Activated CD4-positive, alpha-beta T cell treated with anti-CD3 and anti-CD28 coated beads, Interleukin-2, amount 50 U/mL, for 16 hours (primary cell): ENCODE data around the gene CTDSP2.
"Not testable (repeated sequence)": the region's sequence is repeated elsewhere in the genome, so short reads cannot be mapped to it uniquely, and the experiment has no call there.

Source experiments
- DNase-seq: peaks from one replicate; pipeline ENCODE4 v3.0.0-alpha.2; 2020

Gene CTDSP2

GRCh38 chr12:57881035-57881434 is 34.5 kb upstream of the CTDSP2 start:
- not testable (repeated sequence) for DNase-seq

- DNase-seq, result no peak
Measured at GRCh38 chr12:57877876-57878275, 31.3 kb upstream of the CTDSP2 start.

DNA sequence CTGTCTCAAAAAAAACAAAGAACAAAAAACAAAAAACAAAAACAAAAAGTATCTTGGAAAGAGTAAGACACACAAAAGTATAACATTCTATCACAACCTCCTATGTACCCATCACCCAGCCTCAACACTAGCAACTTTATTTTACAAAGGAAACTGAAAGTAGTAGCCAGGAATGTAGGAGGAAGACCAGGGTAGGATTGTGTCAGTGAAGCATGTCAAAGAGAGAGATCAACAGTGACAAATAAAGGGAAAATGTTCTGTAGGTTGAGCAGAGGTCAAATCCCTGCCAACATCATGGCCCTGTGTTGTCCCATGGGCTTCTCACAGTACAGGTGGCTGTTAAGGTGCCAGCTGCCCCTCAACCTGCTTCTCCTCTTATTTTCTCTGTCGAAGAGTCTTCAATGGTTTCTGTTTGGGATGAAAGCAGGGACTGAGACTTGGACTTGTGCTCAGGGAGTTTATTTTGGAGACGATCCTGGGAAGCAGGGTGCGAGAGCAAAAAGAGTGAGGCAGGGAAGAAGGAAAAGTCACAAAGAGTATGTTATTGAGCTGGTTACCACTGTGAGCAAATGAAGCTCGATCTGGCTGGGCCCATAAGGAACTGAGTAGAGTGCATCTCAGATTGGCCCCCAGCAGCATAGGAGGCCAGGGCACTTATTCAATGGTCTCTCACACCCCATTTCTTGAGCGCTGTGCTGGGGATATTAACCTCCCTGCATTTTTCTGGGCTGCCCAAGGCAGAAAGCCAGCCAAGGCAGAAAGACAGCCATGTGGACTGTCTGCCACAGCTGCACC is 29.4 kb upstream of the CTDSP2 start:
- no peak for DNase-seq

DNA sequence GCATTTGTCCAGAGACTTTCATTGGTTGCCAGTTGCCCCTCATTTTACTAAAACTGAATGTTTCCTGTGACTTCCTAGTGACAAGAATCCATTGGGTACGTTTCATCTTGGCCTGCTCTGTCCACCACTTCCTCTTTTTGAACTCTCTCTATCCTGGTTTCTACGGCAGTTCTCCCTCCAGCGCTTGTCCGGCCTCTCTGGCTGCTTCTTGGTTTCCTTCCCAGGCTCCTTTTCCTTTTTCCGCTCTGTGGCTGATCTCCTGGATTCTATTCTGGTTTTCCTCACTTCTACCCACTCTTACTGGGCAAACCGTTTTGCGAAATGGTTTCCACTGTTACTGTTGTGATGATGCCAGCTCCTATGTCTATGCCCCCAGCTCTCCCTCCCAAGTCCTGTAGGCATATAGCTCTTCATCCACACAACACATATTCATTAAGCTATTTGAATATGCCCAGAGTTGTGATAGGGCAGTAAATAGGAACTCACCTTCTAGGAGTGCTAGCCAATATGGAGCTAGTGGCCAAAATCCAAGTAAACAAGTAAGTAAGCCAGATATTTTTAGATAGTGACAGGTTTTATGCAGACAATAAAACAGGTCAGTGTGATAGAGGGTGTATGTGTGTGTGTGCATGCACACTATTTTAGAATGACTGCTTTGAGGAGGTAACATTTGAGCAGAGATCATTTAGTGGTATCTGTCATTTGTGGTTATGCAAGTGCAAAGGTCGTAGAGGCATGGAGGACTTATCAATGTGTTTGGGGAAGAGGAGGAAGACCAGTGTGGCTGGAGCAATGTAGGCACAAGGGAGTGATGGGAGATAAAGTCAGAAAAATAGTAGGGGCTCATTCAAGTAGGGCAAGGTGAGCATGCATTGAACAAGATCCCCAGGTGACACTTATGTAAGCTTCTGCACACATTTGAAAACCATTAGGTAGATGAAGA is 27.9 kb upstream of the CTDSP2 start:
- DNase-seq, result no peak

DNA sequence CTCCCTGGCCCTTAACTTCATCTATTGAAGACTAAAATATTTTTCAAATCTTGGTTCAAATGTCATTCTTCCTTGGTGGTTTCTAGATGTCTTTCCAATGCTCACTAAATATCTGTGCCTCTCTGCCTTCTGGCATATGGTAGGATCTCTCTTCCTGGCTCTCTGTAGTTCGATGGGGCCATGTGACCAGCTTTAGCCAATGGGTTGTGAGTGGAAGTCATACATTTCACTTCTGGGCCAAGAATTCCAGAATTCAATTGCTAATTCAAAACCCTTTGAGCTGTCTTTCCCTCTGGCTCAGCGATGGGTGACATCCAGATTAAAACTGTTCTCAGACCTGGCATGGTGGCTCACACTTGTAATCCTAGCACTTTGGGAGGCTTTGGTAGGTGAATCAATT is 25.8 kb upstream of the CTDSP2 start:
- no peak for DNase-seq

- no peak for DNase-seq
Measured at GRCh38 chr12:57869927-57870318, 23.4 kb upstream of the CTDSP2 start.

DNA sequence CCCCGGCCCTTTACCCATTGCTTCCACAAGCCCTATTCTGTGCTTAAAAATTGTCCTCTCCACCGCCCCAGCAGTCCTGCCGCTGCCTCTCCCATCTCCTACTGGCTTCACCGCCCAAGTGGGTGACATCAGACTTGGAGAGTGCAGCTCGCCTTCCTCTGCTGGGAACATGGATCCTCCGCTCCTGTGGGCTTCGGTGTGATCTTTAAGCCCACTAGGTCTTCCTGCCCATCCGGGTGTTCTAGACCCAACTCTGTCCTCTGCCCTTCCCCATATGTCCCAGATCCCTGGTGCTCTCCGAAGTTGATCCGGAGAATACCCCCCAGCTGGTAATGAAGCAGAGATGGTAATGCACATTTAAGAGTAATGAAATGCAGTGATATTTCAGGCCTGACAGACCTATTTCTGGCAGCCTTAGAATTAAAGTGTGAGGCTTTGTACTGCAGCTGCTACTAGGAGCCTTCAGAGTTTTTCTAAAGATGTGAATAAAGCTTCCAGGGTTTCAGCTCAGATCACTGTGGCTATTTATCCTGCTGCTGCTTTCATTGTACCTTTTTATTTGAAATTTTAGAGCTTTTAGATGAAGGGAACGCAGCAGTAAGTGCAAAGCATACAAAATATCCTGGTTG is 22.9 kb upstream of the CTDSP2 start:
- DNase-seq, result no peak

GRCh38 chr12:57868851-57869268 is 22.3 kb upstream of the CTDSP2 start:
- no peak for DNase-seq

- no peak for DNase-seq
Measured at GRCh38 chr12:57868221-57868620, 21.7 kb upstream of the CTDSP2 start.

DNA sequence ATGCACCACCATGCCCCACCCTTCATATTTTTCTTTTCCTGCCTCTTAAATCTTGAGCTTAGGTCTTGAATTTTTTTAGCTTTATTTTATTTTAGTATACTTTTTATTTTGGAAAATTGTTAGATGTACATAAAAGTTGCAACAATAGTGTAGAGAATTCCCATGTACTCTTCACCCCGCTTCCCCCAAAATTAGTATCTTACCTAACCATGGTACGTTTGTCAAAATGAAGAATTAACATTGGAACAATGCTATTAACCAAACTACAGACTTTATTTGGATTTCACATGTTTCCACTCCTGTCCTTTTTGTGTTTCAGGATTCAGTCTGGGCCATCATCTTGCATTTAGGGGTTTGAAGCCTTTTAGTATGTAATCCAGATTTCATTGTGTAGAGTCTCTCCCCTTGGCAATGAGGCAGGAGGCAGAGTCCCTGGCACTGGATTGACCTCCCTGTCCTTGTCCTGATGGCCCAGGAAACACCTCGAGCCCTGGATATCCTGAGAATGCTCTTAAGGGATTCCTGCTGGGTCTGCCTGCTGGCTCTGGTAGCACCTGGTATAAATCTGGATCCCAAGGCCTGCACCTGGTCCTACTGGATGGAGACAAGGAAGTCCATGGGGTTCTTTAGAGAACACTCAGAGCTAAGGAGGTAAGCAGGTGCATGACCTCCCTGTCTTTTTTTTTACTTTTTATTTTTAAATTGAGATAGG is 19.9 kb upstream of the CTDSP2 start:
- DNase-seq, result no peak

DNA sequence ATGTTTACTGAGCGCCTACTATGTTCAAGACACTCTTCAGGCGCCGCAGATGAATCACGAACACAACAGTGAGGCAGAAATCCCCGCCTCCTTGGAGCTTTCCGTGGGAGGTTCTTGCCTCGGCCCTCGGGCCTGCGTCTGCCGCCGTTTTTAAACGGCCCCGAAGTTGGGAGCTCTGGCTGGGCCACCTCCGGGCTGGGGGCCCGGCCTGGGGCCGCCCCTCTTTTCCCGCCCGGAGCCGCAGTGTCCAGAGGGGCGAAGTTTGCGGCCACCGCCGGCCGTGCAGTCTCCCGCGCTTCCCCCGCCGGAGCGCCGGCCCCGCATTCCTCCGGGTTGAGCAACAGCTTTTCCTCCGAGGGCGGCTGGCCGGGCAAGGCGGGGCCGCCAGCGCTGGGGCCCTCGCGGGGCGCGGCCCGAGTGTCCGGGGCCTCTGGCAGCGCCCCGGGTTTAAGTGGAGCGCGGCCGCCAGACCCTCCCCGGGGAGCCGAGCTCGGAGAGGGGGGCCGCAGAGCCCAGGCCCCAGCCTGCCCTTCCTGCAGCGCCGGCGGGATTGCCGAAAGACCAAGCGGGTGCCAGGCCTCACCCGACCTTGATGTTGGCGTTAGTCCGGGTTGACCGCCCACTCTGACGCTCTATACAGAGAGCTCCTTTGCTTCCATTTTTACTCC is 18.7 kb upstream of the CTDSP2 start:
- peak; percentile 64 for DNase-seq

DNA sequence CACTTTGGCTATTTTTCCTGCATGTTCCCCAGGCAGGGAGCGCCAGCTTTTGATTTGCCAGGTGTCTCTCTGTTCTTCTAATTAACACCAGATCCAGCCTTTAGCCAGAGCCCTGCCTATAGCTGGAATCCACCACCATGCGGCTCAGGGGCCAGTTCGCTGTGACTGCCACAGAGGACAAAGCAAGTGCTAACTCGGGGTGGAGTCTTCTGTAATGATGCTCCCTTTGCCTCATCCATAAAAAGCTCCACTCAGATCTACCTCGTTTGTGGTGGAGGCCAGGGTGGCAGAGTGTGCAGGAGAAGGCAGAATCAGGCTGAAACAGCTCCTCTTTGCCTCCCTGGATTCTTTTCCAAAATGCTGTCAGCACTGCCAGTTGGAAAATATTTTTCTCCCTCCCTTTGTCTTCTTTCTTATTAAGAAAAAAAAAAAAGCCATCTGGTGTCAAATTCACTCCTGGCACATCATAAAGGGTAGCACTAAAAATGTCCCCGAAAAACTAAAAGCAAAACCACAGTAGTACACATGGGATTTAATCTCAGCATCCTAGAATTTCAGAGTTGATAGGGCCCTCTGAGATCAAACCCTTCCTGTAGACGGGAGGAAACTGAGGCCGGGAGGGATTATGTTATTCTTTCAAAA is 18.0 kb upstream of the CTDSP2 start:
- DNase-seq, result no peak

GRCh38 chr12:57863676-57864075 is 17.1 kb upstream of the CTDSP2 start:
- DNase-seq, result no peak

- DNase-seq, result no peak
Measured at GRCh38 chr12:57861967-57862366, 15.4 kb upstream of the CTDSP2 start.

- DNase-seq, result not testable (repeated sequence)
Measured at GRCh38 chr12:57860883-57861282, 14.4 kb upstream of the CTDSP2 start.

DNA sequence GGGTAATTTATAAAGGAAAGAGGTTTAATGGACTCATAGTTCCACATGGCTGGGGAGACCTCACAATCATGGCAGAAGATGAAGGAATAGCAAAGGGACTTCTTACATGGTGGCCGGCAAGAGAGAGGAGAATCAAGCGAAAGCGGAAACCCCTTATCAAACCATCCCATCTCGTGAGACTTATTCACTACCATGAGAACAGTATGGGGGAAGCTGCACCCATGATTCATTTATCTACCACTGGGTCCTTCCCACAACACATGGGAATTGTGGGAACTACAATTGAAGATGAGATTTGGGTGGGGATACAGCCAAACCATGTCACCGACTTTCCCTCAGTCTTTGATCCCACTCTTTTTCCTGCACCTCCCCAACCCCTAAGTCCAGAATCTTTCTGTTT is 12.6 kb upstream of the CTDSP2 start:
- DNase-seq, result no peak

- DNase-seq, result not testable (repeated sequence)
Measured at GRCh38 chr12:57858123-57858522, 11.6 kb upstream of the CTDSP2 start.

- no peak for DNase-seq
Measured at GRCh38 chr12:57854965-57855364, 8.4 kb upstream of the CTDSP2 start.

- no peak for DNase-seq
Measured at GRCh38 chr12:57853864-57854556, 7.5 kb upstream of the CTDSP2 start.

DNA sequence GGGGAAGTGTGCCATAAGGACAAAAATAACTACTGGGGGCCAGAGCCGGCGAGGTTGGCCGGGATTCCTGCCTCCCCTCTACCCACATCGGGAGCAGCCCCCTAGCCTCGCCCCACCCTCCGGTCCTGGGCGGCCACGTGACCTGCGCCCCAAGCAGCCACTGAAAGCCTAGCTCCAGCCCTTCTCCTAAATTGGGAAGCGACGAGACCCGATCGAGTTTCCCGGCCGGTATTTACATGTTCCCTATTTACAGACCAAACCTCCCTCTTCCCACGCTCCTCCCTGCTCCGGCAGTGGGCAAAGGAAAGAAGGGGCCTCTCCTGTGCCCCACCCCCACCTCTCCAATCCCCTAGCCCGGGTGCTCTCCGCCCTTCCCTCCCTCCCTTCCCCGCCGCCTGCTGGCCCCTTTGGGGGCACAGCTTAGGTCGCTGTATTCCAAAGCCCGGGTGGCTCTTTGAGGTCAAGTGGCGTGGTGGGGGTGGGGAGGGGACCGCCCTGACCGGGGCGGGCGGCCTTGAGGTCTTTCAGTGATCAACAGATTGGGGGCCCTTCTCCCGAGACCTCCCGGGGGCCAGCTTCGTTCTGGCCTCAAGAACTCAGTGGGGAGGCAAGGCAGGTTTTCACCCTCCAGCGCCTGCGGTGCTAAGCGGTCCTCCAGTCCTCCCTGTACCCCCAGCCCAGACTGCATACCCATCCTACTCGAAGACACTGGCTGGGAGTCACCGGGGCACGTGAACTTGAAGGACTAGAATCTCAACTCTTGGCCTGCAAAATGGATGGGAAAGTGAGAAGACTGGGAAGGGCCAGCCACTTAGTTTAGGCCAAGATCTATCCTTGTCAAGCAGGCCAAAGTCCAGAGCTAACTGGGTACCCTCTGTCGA is 6.3 kb upstream of the CTDSP2 start:
- DNase-seq, result no peak
